Measurements from ENCODE around the gene TBC1D14. TPM values are rescaled to one million over a fixed set of nuclear protein-coding genes. Genes with fewer than 3 reads are reported as not detected.

TBC1D14 gene
- total and polyA plus RNA-seq, 3 donors from 2014 or later: 78.0 to 98.8 (median 87.6) TPM

GRCh38 chr4:7004331-7004730 is 94.7 kb downstream of the TBC1D14 start:
- Histone ChIP-seq H3K4me1 (no peaks in the 10 kb centered on the region), H3K36me3 (ENCODE audit: low read depth, missing control alignments) (peaks cover 5% of the 10 kb centered on the region), H3K27me3 (no peaks in the 10 kb centered on the region), H3K9me3 (no peaks in the 10 kb centered on the region), H3K27ac (no peak overlapping the region), H3K4me3 (no peak overlapping the region)
- intact Hi-C loops (cut with DNase I; ENCODE audit: low total_unique reads): no loop called here
- no peak for DNase-seq
- no peak for TF ChIP-seq CTCF (IDR thresholded peaks at IDR 0.05)
- no peak for TF ChIP-seq POLR2A (IDR thresholded peaks at IDR 0.05)
- WGBS, 2 donors: 87 to 89% methylated on average over 4 of the region's 4 CpGs

GRCh38 chr4:7005571-7005970 is 95.9 kb downstream of the TBC1D14 start:
- intact Hi-C loops (cut with DNase I; ENCODE audit: low total_unique reads): no loop called here
- no peak overlapping the region for H3K4me3 ChIP-seq
- peaks cover 3% of the 10 kb centered on the region for H3K36me3 ChIP-seq (ENCODE audit: low read depth, missing control alignments)
- TF ChIP-seq CTCF (IDR thresholded peaks at IDR 0.05) (no peak), POLR2A (IDR thresholded peaks at IDR 0.05) (no peak)
- no peak for DNase-seq
- H3K27me3 ChIP-seq: no peaks in the 10 kb centered on the region
- 91 to 96% methylated on average over 4 of the region's 4 CpGs for WGBS, 2 donors
- H3K27ac ChIP-seq: no peak overlapping the region
- no peaks in the 10 kb centered on the region for H3K9me3 ChIP-seq
- no peaks in the 10 kb centered on the region for H3K4me1 ChIP-seq

GRCh38 chr4:7006411-7006810 is 96.8 kb downstream of the TBC1D14 start:
- Histone ChIP-seq H3K9me3 (no peaks in the 10 kb centered on the region), H3K4me1 (no peaks in the 10 kb centered on the region), H3K4me3 (no peak overlapping the region), H3K36me3 (ENCODE audit: low read depth, missing control alignments) (no peaks in the 10 kb centered on the region), H3K27me3 (no peaks in the 10 kb centered on the region), H3K27ac (no peak overlapping the region)
- 34% methylated on average over 3 of the region's 3 CpGs for WGBS, 2 donors
- no peak for TF ChIP-seq POLR2A (IDR thresholded peaks at IDR 0.05)
- no peak for TF ChIP-seq CTCF (IDR thresholded peaks at IDR 0.05)
- DNase-seq: no peak
- intact Hi-C loops (cut with DNase I; ENCODE audit: low total_unique reads): no loop called here

- Histone ChIP-seq H3K27me3 (no peaks in the 10 kb centered on the region), H3K4me3 (no peak overlapping the region), H3K36me3 (ENCODE audit: low read depth, missing control alignments) (no peaks in the 10 kb centered on the region), H3K9me3 (no peaks in the 10 kb centered on the region), H3K27ac (no peak overlapping the region), H3K4me1 (no peaks in the 10 kb centered on the region)
- DNase-seq: no peak
- no peak for TF ChIP-seq POLR2A (IDR thresholded peaks at IDR 0.05)
- no peak for TF ChIP-seq CTCF (IDR thresholded peaks at IDR 0.05)
- intact Hi-C loops (cut with DNase I; ENCODE audit: low total_unique reads): no loop called here
- 92% methylated on average over 12 of the region's 12 CpGs for WGBS, 2 donors
These were observed 97.7 kb downstream of the TBC1D14 start for GRCh38 chr4:7007142-7007907.

- intact Hi-C loops (cut with DNase I; ENCODE audit: low total_unique reads): no loop called here
- TF ChIP-seq POLR2A (IDR thresholded peaks at IDR 0.05) (no peak), CTCF (IDR thresholded peaks at IDR 0.05) (no peak)
- Histone ChIP-seq H3K4me3 (no peak overlapping the region), H3K9me3 (no peaks in the 10 kb centered on the region), H3K36me3 (ENCODE audit: low read depth, missing control alignments) (no peaks in the 10 kb centered on the region), H3K27ac (no peak overlapping the region), H3K4me1 (no peaks in the 10 kb centered on the region), H3K27me3 (no peaks in the 10 kb centered on the region)
- no peak for DNase-seq
- WGBS, 2 donors: 75 to 81% methylated on average over 2 of the region's 2 CpGs
These were observed 98.3 kb downstream of the TBC1D14 start for GRCh38 chr4:7007944-7008343.

Measured in testis (tissue), 3 donors.